ENCODE data around the gene ANKRD28. TPM values are rescaled to one million over a fixed set of nuclear protein-coding genes. Genes with fewer than 3 reads are reported as not detected.

ANKRD28 gene
- total and polyA plus RNA-seq, 2 of the 8 experiments (the other 6 are each of a cell fraction or from before 2014, with no cell fraction given) = 39.1 to 61.7 TPM

GRCh38 chr3:15781637-15782402 lies 16.0 kb downstream of the ANKRD28 start:
- DNase-seq (ENCODE audit: low read depth in 1 of 2, low spot score in 2 of 2) (no peak), FAIRE-seq (no peak)
- Histone ChIP-seq H4K8ac (ENCODE audit: extremely low read depth, insufficient read depth, low read length) (no peak overlapping the region), H4K91ac (replicated peaks; ENCODE audit: insufficient read length, low read length) (no peak overlapping the region), H3K27ac (ENCODE audit: low read depth, low read length) (no peak overlapping the region), H2AK5ac (ENCODE audit: low read depth, low read length) (no peak overlapping the region), H3K23ac (ENCODE audit: insufficient read length) (no peak overlapping the region), H3K4me2 (ENCODE audit: insufficient read depth in 1 of 2, low read depth in 2 of 2, low read length in 2 of 2) (no peak overlapping the region), H2AFZ (ENCODE audit: low read length) (no peak overlapping the region), H3K56ac (replicated peaks; ENCODE audit: insufficient read length, low read depth, low read length) (no peak overlapping the region), H3K4me3 (ENCODE audit: extremely low read depth in 1 of 4, insufficient read depth in 2 of 4, low read depth in 3 of 4, low read length in 4 of 4) (no peak overlapping the region), H3K23me2 (ENCODE audit: low read depth, low read length) (no peaks in the 10 kb centered on the region), H3K79me1 (ENCODE audit: low read depth, low read length) (peaks cover 2% of the 10 kb centered on the region; the same call in 1 of the 2 replicates), H2BK15ac (ENCODE audit: low read length) (no peak overlapping the region), H3K18ac (ENCODE audit: extremely low read depth, low read length) (no peak overlapping the region), H3K79me2 (ENCODE audit: control insufficient read depth in 1 of 2, insufficient read depth in 2 of 2, low read length in 2 of 2) (peaks cover 0 to 43% of the 10 kb centered on the region in 2 experiments; a peak in 2 of 4 replicates), H3K27me3 (replicated peaks in 1 of 4; ENCODE audit: control insufficient read depth in 3 of 4, extremely low read depth in 1 of 4, insufficient read depth in 3 of 4, low read length in 3 of 4) (no peaks in the 10 kb centered on the region), H2BK12ac (ENCODE audit: low read depth, low read length) (no peak overlapping the region), H3K4me1 (replicated peaks in 1 of 4; ENCODE audit: control insufficient read depth in 3 of 4, insufficient read depth in 4 of 4, low read length in 3 of 4) (peaks cover 0 to 3% (median 0%) of the 10 kb centered on the region in 4 experiments; a peak in 1 of 7 replicates), H3K4ac (replicated peaks; ENCODE audit: insufficient read length, low read depth, low read length) (no peak overlapping the region), H3K9ac (replicated peaks in 1 of 4; ENCODE audit: extremely low read depth in 1 of 4, low read depth in 3 of 4, low read length in 3 of 4) (no peak overlapping the region), H3K9me3 (ENCODE audit: insufficient read depth in 2 of 2, low read depth in 1 of 2, low read length in 1 of 2) (no peaks in the 10 kb centered on the region), H4K20me1 (replicated peaks in 1 of 2; ENCODE audit: control insufficient read depth in 1 of 2, insufficient read depth in 2 of 2, low read length in 2 of 2) (no peaks in the 10 kb centered on the region), H2BK5ac (ENCODE audit: low read depth, low read length) (no peak overlapping the region), H3K36me3 (ENCODE audit: control insufficient read depth in 2 of 4, insufficient read depth in 4 of 4, low read length in 3 of 4) (no peaks in the 10 kb centered on the region), H2BK20ac (ENCODE audit: low read length) (no peak overlapping the region), H3K14ac (ENCODE audit: insufficient read length) (no peak overlapping the region), H4K5ac (ENCODE audit: insufficient read length, low read depth, low read length) (no peak overlapping the region), H2BK120ac (replicated peaks; ENCODE audit: low read depth, low read length) (no peak overlapping the region)
- POLR2A ChIA-PET (ENCODE audit: partially characterized antibody) = interaction anchor here (0.7 to 1.3 kb wide), 2 partner anchors 19 to 29 kb away, joined by 4 read pairs; no protein-coding TSS in a partner anchor
- 86% methylated on average over 6 of the region's 6 CpGs; no CpG with 5 or more reads in 1 of the 2 experiments for WGBS, 2 experiments (ENCODE audit: extremely low coverage in 1 of 2, insufficient coverage in 1 of 2, insufficient read length in 1 of 2, insufficient replicate concordance in 2 of 2, low coverage in 1 of 2, low lambda C conversion rate in 2 of 2, missing lambda C conversion rate in 1 of 2)
- CTCF ChIA-PET (ENCODE audit: partially characterized antibody) = interaction anchor here (1.0 kb wide), 1 partner anchor 30 kb away, joined by 4 read pairs; no protein-coding TSS in a partner anchor
- no peak for TF ChIP-seq TEAD4 (IDR thresholded peaks at IDR 0.05; ENCODE audit: low read depth, low read length)
- TF ChIP-seq SRF (IDR thresholded peaks at IDR 0.05; ENCODE audit: low read depth, low read length) = no peak
